HG02642 (cell line): Measurements from ENCODE around the gene S100A1.

ENCODE experiments used
- ATAC-seq: cut with Tn5 transposase; IDR thresholded peaks from one replicate; pipeline ENCODE4 v1.9.1; 2021; ENCODE audit warnings: mild to moderate bottlenecking; ENCODE audit not compliant: unreplicated experiment, poor library complexity

The S100A1 gene

DNA sequence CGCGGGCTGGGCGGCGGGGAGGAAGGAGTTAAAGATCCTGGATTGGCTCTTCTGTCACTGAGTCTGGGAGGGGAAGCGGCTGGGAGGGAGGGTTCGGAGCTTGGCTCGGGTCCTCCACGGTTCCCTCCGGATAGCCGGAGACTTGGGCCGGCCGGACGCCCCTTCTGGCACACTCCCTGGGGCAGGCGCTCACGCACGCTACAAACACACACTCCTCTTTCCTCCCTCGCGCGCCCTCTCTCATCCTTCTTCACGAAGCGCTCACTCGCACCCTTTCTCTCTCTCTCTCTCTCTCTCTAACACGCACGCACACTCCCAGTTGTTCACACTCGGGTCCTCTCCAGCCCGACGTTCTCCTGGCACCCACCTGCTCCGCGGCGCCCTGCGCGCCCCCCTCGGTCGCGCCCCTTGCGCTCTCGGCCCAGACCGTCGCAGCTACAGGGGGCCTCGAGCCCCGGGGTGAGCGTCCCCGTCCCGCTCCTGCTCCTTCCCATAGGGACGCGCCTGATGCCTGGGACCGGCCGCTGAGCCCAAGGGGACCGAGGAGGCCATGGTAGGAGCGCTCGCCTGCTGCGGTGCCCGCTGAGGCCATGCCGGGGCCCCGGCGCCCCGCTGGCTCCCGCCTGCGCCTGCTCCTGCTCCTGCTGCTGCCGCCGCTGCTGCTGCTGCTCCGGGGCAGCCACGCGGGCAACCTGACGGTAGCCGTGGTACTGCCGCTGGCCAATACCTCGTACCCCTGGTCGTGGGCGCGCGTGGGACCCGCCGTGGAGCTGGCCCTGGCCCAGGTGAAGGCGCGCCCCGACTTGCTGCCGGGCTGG is 50.5 kb downstream of the S100A1 start, which contains the start of gene NPR1:
Gene NPR1, plus strand, starts transcription at position 170 of the 818 bp plus-strand sequence. Its CDS starts 421 bp downstream, at position 591.
- no peak for ATAC-seq

DNA sequence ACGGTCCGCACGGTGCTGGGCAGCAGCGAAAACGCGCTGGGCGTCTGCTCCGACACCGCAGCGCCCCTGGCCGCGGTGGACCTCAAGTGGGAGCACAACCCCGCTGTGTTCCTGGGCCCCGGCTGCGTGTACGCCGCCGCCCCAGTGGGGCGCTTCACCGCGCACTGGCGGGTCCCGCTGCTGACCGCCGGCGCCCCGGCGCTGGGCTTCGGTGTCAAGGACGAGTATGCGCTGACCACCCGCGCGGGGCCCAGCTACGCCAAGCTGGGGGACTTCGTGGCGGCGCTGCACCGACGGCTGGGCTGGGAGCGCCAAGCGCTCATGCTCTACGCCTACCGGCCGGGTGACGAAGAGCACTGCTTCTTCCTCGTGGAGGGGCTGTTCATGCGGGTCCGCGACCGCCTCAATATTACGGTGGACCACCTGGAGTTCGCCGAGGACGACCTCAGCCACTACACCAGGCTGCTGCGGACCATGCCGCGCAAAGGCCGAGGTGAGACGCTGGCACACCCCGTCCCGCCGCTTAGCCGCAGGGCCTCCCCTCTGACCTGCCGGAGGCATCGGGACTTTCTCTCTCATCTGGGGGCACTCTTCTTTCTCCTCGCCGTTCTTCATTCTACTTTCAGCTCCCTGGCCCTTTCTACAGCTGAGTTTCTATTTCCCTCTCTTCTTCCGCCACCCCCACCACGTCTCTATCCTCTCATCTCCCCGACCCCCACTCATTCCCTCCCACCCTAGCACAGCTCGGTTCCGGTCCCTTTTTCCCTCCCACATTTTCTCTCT is 51.3 kb downstream of the S100A1 start:
- ATAC-seq, result no peak

DNA sequence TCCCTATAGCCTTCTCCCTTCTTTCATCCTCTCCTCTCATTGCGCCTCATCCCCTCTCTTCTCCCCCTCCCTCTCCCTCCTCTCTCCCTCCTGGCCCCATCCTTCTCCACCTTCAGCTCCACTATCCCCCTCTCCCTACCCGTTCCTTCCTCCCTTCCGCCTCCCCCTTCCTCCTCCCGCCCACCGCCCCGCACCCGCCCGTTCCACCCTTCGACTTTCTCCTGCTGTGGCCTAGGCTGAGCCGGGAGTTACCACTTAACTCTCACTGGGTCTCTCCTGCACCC is 51.8 kb downstream of the S100A1 start:
- no peak for ATAC-seq
